NCI-H510A treated with DMSO at 0.1 percent for 48 hours (cell line): ENCODE results near the gene NCF4.

Experiments used
- DNase-seq: peaks from one replicate; lab custom pipeline; 2025; lab: John Stamatoyannopoulos, UW

The NCF4 gene

DNA sequence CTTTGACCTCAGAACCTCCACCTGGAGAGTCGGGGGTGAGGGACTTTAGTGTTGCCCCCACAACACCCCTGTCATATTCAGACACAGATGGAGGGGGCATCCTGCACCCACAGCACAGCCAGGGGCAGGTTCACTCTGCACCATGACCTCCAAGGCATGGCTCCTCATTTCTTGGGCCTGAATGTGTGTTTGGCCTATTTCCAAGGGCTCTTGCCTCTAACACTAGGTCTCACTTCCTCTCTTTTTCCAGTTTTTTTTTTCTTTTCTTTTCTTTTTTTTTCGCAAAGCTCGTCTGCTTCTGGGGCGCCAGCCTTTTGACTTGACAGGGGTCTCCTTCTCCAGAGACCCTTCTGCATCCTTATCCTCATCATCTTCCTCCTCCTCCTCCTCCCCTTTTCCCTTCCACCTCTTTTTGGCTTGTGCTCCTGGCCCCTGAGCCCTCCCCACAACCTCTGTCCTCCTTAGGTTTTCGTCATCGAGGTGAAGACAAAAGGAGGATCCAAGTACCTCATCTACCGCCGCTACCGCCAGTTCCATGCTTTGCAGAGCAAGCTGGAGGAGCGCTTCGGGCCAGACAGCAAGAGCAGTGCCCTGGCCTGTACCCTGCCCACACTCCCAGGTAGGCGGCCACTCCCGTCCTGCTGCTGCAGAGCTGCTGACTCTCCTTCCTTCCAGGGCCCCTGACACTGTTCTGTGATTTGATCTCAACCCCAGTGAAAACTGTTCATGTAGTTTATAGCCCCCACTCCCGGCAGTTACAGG is 3.8 kb downstream of the NCF4 start:
- no peak for DNase-seq

DNA sequence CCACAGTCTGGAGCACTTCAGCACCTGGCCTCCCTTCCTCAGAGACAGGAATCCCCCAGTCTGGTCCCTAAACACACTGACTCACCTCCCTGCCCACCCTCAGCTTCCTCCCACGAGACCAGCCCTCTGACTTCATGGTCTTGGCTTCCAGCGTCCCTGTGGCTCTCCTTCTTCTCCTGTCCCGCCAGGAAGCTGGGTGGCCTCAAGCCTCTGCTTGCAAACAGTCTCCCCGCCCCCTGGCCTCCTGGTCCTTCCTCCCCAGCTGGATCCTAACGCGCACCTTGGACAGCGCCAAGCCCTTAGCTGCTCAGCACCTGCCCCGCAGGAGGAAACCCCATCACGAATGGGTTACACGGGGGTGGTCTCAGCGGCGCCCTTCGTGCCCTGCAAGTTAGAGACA is 4.5 kb downstream of the NCF4 start:
- no peak for DNase-seq

GRCh38 chr22:36867695-36868094 is 6.9 kb downstream of the NCF4 start:
- DNase-seq: no peak

GRCh38 chr22:36868546-36869181 is 7.9 kb downstream of the NCF4 start:
- DNase-seq: no peak

DNA sequence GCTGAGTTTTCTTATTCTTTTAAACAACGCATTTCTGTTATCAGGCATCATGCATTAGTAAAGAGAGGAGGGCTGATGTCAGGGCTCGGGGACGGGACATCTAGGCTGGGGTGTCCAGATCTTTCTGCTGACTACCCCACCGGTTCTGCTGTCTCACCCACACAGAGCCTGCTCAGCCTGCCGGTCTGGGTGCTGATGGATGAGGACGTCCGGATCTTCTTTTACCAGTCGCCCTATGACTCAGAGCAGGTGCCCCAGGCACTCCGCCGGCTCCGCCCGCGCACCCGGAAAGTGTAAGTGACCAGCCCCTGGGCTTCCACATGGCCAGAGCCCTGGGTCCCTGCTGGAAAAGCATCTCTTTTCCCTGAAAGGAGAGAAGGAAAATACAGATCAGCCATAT is 9.4 kb downstream of the NCF4 start:
- DNase-seq: no peak

DNA sequence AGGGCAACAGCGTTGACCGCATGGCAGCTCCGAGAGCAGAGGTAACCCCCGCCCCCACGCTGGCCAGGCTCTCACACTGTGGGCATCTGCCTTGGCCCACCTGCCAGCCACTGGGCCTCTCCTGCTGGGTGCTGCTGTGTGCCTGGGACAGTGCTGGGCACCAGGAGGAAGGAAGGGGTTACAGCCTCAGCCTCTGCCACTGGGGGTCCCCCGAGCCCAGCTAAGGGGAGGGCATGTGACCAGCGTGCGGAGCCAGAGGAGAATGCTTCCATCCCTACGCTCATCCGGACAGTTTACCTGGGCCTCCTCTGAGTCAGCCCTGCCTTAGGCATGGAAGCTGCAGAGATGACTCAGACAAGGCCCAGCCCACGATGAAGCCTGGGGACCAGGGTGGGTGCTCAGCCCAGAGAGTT is 10.9 kb downstream of the NCF4 start:
- no peak for DNase-seq

DNA sequence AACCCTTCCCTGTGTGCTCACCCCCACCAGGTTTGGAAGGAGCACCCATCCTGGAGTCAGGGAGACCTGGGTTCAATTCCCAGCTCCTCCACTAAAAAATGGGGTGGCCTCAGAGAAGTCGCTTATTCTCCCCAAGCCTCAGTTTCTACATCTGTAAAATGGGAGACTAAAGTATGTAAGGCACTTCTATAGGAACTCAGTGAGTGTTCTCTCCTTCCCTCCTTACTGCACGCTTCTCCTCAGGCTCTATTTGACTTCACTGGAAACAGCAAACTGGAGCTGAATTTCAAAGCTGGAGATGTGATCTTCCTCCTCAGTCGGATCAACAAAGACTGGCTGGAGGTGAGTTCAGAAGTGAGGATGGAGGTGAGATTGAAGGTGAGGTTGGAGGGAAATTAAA is 11.3 kb downstream of the NCF4 start:
- DNase-seq: no peak

DNA sequence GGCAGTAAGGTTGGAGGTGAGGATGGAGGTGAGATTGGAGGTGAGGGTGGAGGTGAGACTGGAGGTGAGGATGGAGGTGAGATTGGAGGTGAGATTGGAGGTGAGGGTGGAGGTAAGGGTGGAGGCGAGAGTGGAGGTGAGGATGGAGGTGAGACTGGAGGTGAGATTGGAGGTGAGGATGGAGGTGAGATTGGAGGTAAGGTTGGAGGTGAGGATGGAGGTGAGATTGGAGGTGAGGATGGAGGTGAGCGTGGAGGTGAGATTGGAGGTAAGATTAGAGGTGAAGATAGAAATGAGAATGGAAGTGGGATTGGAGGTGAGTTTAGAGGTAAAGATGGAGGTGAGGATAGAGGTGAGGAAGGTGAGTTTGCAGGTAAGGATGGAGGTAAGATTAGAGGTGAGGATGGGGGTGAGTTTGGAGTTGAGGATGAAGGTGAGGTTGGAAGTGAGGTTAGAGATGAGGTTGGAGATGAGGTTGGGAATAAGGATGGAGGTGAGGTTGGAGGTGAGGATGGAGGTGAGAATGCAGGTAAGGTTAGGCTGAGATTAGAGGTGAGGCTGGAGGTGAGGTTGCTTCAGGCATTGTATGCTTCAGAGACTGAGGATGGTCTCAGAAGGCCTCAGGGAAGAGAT is 12.2 kb downstream of the NCF4 start:
- no peak for DNase-seq

DNA sequence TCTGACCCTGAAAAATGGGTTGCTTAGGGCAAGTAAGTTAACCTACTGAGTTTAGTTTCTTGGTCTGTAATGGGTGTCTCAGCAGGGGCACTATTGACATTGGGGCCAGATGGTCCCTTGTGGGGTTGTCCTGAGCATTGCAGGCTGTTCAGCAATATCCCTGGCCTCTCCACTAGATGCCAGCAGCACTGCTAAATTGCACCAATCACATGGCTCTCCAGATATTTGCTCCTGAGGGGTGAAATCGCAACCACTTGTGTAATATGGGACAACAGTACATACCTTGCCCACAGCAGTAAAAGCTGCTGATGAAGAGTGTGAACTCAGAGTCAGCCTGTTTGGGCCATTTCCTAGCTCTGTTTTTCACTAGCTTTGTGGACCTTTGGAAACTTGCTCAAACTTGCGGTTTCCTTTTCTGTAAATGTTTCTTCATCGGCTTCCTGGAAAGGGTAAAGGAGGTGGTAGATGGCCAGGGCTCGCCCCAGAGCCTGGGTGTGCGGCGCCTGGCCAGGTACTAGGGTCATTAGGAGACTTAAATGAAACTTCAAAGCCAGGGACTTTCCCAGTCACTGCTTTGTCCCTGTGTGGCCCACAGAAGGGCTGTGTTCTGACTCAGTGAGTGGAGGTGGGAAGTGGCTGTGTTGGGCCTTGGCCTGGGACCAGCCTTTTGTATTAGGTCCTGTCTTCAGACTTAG is 13.0 kb downstream of the NCF4 start:
- no peak for DNase-seq

DNA sequence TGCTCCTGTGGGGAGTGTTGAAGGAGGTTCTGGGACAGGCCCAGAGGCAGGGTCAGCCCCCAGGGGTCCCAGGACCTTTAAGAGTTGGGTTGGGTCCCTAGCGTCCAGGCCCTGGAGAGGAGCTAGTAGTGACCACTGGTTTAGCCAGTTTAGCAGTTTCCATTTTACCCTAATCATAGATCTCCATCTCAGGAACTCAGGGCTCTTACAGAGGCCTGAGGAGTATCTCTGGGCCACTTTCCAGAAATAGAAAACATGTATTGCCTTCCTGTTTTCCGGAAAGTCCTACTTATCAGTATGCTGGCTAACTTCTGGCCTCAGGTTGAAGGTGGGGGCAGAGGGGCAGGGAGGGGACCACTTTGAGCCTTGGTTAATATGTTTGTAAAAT is 13.5 kb downstream of the NCF4 start:
- DNase-seq: no peak

DNA sequence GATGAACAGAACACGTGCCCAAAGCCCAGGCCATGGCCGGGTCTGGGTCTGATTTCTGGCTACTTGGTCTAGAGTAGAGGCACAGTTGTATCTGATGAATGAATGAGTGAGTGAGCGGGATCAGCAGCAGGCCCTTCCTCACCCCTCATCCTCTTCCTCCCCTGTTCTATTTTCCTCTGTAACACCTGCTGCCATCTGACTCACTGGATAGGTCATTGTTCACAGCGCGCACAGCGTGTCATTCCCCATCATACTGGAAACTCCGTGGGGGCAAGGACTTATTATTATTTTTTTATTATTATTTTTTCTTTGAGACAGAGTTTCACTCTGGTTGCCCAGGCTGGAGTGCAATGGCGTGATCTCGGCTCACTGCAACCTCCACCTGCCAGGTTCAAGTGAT is 13.9 kb downstream of the NCF4 start:
- no peak for DNase-seq

GRCh38 chr22:36875741-36876140 is 14.9 kb downstream of the NCF4 start:
- DNase-seq: no peak

DNA sequence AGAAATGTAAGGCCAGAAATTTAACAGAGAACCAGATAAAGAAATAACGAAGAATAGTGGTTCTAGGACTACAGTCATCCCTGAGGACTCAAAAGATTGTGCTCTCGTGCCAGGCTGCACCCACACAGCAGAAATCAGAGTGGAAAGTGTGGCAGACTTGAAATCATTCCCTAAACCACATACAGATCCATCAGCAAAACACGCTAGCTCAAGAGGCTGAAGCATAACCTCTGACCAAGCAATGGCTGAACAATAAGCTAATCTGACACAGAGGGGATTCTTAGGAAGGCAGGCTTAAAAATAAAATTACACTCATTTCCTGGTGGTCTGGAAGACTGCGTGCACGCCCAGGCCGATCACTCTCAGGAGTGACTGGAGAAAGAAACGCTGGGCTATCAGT is 19.0 kb downstream of the NCF4 start:
- no peak for DNase-seq

- no peak for DNase-seq
Observed at GRCh38 chr22:36881504-36882245, 20.9 kb downstream of the NCF4 start.

DNA sequence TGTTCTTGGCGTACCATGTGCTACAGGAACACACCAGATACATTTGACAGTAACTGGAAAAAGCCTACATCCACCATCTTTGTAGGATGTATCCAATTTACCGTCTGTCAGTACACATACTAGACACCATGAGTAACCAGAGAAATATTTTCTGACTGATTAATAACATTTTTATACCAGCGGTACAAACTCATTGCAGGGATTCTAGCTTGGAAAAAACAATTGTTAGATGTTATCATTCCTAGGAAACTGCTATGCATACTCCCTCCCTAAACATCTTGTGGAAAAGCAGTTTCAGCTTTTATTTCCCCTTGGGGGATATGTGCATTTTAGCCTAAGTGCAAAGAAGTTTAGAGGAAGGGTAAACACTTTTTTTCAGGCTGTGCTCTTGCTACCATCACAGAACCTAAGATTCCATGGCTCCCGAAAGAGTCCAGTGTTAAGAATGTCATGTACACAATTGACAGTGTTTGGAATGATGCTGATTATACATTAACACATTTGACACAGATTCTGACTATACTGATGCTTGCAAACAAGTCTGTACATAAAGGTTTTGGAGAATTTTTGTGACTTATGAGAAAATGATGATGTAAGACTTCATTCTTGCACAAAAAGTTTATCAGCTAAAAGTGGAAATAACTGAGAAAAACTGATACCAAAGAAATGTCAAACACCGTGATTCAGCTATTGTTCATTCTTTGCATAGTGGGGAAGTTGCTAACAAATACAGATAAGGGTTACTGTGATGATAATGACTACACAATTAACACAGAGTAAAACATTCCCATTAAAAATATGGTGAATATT is 23.7 kb downstream of the NCF4 start:
- no peak for DNase-seq

DNA sequence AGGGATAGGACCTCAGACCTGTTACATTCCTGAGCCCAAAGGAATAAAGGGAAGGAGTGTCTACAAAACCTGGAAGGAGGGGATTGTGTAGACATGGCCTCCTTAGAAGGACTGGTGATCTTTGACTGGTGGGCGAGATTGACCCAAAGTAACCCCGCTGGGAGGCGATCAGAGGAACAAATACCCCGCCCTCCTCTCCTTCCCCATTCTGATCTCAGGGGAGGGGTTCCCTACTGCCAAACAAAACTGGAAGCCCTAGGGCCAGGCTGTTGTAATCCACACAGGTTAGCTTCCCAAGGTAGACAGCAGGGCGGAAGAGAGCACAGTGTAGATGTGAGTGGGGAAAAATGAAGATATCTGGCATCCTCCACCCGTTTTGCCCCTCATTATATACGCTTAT is 24.7 kb downstream of the NCF4 start:
- DNase-seq: no peak

DNA sequence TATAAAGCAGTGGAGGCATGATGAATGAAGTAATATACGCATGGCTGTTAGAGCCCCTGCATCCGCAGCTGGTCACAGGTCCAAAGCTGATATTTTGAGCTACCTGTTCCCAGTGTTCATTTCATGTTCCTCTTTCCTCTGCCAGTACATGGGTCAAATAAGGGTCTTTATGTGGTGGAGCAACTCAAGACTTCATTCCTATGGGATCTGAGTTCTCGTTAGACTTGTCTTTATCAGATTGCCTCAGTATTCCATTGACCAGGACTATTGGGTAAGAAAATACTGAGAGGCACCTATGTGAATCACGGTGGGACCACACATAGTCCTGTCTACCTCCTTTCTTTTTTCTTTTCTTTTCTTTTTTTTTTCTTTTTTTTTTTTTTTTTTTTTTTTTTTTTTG is 25.2 kb downstream of the NCF4 start:
- no peak for DNase-seq

- no peak for DNase-seq
Observed at GRCh38 chr22:36887162-36887561, 26.4 kb downstream of the NCF4 start.

DNA sequence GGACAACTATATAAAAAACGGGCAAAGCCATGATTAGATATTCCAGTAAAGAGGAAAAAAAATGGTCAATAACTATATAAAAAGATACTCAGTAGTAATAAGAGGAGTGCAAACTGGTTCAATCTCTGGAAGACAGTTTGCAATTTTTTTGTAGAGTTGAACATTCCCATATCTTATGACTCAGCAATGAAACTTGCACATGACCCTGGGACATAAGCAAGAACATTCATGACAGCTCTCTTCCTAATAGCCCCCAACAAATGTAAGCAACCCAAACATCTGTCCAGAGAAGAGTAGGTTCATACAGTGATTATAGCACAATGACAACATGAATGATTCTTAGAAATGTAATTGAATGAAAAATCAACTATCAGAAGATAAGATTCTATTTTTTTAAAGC is 30.8 kb downstream of the NCF4 start:
- DNase-seq: no peak

DNA sequence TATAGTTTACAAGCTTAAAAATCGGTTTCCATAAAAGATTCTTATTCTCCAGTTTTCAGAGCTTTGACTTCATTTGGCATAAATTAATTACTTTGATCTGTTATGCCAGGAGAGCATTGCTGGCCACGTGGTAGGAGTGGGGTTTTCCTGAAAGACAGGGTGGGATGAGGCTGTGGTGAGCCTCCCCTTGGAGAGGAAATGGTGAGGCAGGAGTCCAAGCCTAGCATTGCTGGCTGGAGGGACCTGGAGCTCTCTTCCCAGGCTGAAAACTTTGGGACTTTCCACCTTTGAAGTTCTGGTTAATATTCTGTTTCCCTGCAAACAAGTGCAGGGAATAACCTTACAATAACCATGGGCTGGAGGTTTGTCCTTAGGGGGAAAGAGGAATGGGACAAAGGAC is 31.5 kb downstream of the NCF4 start:
- DNase-seq: no peak

DNA sequence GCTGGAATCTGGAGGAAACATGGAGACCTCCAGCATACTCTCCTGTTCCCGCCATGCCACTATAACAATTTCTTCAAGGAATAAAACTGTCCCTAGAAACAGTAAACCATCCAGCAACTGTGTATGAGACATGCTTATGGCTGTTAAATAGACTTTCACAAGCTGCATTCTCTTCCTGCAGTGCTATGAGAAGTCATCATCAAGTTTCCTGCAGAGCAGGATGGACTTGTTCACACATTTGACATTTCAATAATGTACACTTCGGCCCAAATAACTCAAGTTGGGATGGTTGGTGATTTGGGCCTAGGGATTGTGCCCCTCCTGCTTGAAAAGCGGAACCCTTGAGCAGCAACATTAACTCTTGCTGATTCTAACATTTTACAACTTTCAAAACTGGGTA is 32.5 kb downstream of the NCF4 start:
- no peak for DNase-seq
